ENCODE results near the gene CD44. TPM values are rescaled to one million over a fixed set of nuclear protein-coding genes. Genes with fewer than 3 reads are reported as not detected.

Gene CD44
- total RNA-seq, 1 experiment from 2014 or later: 6.1 TPM

DNA sequence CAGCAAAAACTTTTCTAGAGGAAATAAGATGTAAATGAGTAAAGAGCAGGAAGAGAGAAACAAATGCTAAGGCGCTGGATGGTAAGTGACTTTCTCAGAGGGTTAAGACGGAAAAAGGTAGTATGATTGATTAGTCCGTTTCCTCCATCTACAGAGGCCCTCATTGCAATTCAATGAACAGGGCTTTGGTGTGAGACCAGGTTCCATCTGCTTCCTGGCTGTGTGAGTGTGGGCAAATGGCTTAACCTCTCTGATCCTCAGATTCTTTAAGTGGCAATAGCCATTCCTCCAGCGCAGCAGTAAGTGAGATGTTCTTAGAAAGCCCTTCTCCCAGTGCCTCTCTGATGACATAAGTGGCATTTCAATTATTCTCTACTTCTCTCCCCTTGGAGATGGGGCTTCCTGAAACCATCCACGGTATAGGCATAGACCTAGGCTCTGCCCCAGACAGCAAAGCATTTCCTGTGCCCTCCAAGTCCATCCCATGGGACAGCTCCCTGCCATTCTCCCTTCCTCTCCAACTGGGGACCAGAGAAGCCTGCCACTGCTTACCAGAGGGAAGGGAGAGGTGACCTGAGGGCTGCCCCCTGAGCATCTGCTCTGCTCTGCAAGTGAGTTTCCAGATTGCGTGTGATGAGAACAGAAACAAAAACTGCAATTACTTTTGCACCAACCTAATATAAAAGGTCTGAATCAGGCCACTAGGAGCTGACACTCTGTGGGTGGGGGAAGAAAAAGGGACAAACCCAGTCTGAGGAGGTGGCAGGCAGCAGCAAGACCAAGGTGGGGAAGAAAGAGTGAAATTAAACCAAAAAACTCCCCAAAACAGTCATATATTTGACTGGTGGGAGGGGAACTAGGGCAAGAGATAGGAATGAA lies 12.7 kb upstream of the CD44 start:
- Histone ChIP-seq H4K5ac (ENCODE audit: insufficient read length, low read depth, low read length) (no peak overlapping the region), H2AFZ (ENCODE audit: low read length) (no peak overlapping the region), H3K23me2 (ENCODE audit: insufficient read length, low read depth, low read length, poor library complexity, severe bottlenecking) (no peaks in the 10 kb centered on the region), H3K18ac (ENCODE audit: insufficient read length, low read depth, low read length) (no peak overlapping the region), H2BK15ac (ENCODE audit: low read depth, low read length) (no peak overlapping the region), H3T11ph (ENCODE audit: low read length) (no peak overlapping the region), H3K23ac (ENCODE audit: insufficient read length, low read depth, low read length) (no peak overlapping the region), H3K9me3 (ENCODE audit: control insufficient read depth, low read depth, low read length) (no peaks in the 10 kb centered on the region), H2BK120ac (ENCODE audit: low read depth, low read length, poor library complexity, severe bottlenecking) (no peak overlapping the region), H2AK5ac (ENCODE audit: insufficient read length, low read length) (no peak overlapping the region), H3K79me2 (ENCODE audit: insufficient read depth, low read length) (no peaks in the 10 kb centered on the region), H3K14ac (ENCODE audit: insufficient read depth, low read length) (no peak overlapping the region), H3K9ac (ENCODE audit: extremely low read depth, insufficient read length, low read length) (no peak overlapping the region), H3K4ac (ENCODE audit: low read depth, low read length) (no peak overlapping the region), H2BK5ac (ENCODE audit: insufficient read length, low read length) (no peak overlapping the region), H3K4me1 (ENCODE audit: insufficient read depth, low read length) (no peaks in the 10 kb centered on the region), H4K8ac (replicated peaks; ENCODE audit: insufficient read length, low read depth, low read length) (no peak overlapping the region), H4K91ac (ENCODE audit: insufficient read length, low read depth, low read length) (no peak overlapping the region), H2BK20ac (ENCODE audit: low read depth, low read length, poor library complexity, severe bottlenecking) (no peak overlapping the region), H3K56ac (ENCODE audit: insufficient read length, low read depth, low read length) (no peak overlapping the region), H4K20me1 (ENCODE audit: control insufficient read depth, insufficient read depth, insufficient read length) (no peaks in the 10 kb centered on the region), H3K27ac (ENCODE audit: insufficient read length, low read depth, low read length) (no peak overlapping the region), H3K27me3 (ENCODE audit: insufficient read depth, low read length) (no peaks in the 10 kb centered on the region), H3K79me1 (ENCODE audit: insufficient read depth, low read depth, low read length, poor library complexity, severe bottlenecking) (no peaks in the 10 kb centered on the region), H2BK12ac (ENCODE audit: insufficient read length, low read depth, low read length) (no peak overlapping the region), H3K4me2 (ENCODE audit: insufficient read depth, insufficient read length, low read length) (no peak overlapping the region)
- Mint-ChIP-seq H3K4me3 (no peak overlapping the region), H3K4me1 (peaks cover under 1 to 11% of the 10 kb centered on the region in 2 experiments; a peak in 3 of 4 replicates), H3K9me3 (no peaks in the 10 kb centered on the region), H3K36me3 (ENCODE audit: insufficient read depth in 1 of 3, low read depth in 3 of 3) (no peaks in the 10 kb centered on the region), H3K27ac (no peak overlapping the region; a peak in 1 of 7 replicates), H3K27me3 (ENCODE audit: low read depth) (peaks cover 10% of the 10 kb centered on the region)
- DNase-seq: no peak
- no CpG with 5 or more reads among the region's 6 CpGs for WGBS (ENCODE audit: extremely low coverage, insufficient read length, low lambda C conversion rate)
- TF ChIP-seq, protein P1, sequence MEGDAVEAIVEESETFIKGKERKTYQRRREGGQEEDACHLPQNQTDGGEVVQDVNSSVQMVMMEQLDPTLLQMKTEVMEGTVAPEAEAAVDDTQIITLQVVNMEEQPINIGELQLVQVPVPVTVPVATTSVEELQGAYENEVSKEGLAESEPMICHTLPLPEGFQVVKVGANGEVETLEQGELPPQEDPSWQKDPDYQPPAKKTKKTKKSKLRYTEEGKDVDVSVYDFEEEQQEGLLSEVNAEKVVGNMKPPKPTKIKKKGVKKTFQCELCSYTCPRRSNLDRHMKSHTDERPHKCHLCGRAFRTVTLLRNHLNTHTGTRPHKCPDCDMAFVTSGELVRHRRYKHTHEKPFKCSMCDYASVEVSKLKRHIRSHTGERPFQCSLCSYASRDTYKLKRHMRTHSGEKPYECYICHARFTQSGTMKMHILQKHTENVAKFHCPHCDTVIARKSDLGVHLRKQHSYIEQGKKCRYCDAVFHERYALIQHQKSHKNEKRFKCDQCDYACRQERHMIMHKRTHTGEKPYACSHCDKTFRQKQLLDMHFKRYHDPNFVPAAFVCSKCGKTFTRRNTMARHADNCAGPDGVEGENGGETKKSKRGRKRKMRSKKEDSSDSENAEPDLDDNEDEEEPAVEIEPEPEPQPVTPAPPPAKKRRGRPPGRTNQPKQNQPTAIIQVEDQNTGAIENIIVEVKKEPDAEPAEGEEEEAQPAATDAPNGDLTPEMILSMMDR (conservative IDR thresholded peaks at IDR 0.05): no peak
